ENCODE measurements around the gene RTKN2.
A peak's percentile ranks its signal among the peaks of the same experiment; 100 is the strongest.

RTKN2 gene

GRCh38 chr10:62224606-62225005 lies 44.0 kb downstream of the RTKN2 start:
- DNase-seq (ENCODE audit: low spot score) = no peak

DNA sequence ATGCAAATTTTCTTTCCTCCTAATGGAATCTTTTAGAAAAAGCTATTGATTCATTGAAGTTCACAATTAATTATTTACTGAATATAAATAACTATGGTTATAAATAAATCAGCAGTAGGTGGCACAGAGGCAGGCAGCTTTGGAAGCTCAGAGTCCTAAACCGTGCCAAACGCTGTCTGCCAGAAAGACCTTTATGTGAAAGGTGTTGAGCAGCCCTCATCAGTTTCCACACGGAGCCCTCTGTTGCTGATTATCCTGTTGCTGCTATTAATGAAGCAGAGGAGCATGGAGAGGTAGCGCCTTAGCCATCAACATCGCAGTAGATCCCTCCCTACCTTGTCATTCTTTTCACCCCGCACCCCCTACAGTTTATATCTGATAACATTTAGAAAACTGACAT lies 51.0 kb downstream of the RTKN2 start:
- no peak for DNase-seq (ENCODE audit: low spot score)

DNA sequence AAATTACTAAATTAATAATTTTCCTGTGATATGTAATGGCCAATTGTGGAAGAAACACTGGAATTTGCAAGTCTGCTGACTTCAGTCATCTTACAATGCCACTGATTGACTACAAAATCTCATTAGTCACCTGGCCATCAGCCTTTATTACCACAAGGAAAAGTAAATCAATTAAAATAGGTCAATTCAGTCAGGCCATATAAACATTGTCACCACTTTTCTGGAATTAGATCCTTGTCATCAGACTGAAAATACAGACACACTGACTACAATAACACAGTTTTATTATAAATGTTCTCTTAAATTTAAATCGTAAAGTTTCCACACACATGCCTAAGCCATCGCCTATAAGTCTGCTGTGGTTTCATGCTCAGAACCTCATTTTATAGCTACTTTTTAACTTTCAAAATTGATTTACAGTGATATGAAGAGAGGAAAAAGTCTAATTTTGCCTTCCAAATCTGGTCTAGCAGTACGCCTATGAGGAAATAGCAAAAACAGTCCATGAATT lies 54.2 kb downstream of the RTKN2 start:
- no peak for DNase-seq (ENCODE audit: low spot score)

GRCh38 chr10:62205750-62206399 lies 62.8 kb downstream of the RTKN2 start:
- no peak for DNase-seq (ENCODE audit: low spot score)

DNA sequence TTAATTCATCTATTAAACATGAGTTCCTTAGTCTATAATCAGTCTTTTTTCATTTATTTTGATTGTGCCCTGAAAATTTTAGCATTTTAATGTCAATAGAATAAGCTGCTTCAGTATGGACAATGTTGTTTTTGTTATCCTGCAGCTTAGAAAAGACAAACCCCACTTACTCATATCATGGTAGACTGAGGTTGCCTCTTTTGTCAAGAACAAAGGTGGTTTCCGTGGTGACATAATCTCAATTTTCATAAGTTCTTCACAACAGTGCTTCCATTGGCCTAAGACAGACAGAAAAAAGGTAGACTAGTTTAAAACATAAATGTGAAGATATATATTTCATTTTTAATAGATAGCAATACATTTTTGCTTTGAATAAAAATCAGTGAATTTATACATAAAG lies 69.1 kb downstream of the RTKN2 start:
- DNase-seq (ENCODE audit: low spot score) = peak; percentile 4

DNA sequence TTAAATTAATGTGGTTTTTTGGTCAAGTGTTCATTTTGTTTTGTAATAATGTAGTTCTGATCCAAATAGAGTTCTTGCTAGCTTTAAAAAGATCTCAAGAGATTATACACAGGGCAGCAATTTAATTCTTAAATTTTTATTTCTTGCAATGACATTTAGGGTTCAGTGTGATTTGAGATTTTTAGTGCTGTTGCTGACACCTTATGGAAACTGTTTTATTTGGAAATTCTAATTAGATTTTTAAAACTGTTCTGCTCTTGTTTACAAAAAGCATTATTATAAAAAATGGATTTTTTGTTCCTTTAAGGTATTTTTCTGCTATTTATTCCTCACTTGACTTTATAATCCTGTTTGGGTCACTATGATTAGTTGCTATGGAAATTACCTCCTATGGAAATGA lies 72.1 kb downstream of the RTKN2 start:
- DNase-seq (ENCODE audit: low spot score) = peak; percentile 35

DNA sequence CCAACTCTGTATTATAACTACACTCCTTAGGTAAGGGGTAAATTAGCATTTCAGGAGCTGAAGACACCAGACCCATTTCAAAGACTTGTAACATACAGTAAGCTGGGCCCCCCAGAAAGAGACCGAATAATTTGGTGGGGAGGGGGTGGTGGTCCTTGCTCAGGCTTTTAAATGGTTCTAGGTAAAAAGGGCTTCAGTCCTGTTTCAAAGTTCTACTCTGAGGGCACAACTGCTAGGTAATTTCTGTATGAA lies 73.0 kb downstream of the RTKN2 start:
- DNase-seq (ENCODE audit: low spot score) = no peak

GRCh38 chr10:62194924-62195674 lies 73.5 kb downstream of the RTKN2 start:
- DNase-seq (ENCODE audit: low spot score) = no peak

DNA sequence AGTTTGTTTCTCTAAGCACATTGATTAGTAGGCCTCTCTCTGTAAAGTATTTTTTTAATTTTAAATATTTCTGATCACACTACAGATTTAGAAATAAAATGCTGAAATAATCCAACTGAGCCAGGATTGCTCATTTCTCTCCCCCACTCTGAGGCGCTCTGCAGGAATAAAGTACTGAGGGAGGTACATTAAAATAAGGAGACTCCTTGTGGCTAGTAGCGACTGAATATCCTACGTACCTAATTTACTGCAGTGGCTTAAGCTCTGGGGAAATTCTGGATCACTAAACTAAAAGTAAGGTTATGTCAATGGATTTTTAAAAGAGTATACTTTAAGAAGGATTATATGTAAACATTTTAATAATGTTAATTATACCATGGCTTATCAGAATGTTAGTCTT lies 75.2 kb downstream of the RTKN2 start:
- no peak for DNase-seq (ENCODE audit: low spot score)

- no peak for DNase-seq (ENCODE audit: low spot score)
These were observed 79.5 kb downstream of the RTKN2 start for GRCh38 chr10:62189131-62189530.

DNA sequence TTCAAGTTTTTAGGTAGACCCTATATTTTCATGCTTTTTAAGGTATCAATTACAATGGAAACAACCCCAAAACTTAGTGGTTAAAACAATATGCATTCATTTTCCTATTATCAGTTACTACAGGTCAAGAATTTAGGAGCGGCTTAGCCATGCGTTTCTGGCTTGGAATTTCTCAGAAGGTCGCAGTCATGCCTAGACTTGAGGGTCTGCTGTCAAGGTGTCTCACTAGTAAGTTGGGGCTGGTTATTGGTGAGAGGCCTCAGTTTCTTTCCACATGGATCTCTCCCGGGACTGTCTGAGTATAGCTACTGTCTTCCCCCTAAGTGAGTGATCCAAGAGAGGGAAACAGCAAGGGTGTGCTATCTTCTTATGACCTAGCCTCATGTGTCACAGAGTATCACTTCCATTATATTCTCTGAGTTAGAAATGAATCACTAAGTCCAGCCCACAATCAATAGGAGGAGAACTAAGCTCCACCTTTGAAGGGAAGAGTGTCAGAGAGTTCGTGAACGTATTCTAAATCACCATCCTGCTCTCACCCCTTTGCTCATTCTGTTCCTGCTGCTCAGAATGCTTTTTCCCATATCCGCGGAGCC lies 80.5 kb downstream of the RTKN2 start:
- DNase-seq (ENCODE audit: low spot score) = no peak

DNA sequence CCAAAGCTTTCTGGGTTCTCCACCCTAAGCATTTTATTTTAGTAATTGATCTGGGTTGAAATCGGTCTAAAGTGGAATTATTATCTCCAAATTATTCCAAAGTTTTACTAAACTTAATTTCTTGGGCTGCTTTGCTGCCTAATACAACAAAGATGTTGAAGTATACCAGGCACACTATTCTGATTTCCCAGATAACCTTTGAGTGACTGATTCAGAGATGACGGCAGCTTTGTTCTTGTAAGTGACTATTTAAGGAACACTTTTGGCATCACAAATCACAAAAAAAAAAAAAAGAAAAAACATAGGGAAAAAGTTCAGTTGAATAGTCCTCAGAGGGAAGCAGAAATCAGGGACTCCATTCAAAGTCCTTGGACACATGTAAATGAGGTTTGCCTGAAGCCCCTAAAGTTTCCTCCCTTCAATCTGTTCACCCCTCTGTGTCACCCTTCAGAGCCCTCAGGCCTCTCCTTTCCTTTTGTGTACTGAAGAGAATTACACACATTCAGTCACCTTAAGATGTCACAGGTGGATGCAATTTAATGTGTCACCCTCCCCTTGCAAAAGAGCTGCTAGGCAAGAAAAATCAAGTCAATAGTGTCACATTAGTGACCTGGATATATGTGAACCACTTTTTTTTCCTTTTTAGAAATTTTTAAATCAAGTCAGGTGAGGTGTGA lies 81.5 kb downstream of the RTKN2 start:
- no peak for DNase-seq (ENCODE audit: low spot score)

DNA sequence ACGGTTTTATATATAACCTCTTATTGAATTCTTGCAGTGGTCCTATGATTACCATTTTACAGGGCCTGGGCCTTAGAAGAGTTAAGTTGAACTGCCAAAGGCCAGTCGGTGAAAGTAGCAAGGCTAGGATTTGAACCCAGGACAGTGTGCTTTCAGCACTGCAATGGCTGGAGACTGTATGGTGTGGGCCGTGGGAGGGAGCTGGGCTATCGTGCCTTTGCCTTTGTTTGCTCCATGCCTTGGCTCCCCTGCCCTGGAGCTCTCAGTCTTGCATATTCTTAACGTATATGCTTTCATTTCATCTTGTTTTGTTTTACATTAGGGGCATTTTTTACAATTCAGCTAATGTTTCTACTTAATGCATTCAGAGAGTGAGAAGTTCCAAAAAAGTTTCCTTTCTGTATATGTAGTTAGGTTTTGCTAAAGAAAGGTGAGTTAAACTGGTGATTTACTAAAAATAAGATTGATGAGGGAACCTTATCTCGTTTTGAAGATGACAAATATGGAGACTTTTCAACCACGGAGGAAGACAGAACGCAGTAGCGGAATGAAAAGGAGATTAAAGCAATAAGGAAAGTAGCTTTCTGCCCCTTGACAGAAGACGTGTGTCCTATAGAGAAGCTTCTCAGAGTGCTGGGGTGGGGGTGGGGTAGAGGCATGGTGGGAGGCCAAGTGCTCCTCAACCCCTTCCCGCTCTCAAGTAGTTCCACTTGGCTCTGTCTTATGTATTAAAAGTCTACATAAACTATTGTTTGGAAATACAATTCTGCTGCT lies 82.5 kb downstream of the RTKN2 start:
- DNase-seq (ENCODE audit: low spot score) = no peak

GRCh38 chr10:62183857-62184795 lies 84.5 kb downstream of the RTKN2 start:
- no peak for DNase-seq (ENCODE audit: low spot score)

GRCh38 chr10:62183442-62183841 lies 85.2 kb downstream of the RTKN2 start:
- DNase-seq (ENCODE audit: low spot score) = no peak

DNA sequence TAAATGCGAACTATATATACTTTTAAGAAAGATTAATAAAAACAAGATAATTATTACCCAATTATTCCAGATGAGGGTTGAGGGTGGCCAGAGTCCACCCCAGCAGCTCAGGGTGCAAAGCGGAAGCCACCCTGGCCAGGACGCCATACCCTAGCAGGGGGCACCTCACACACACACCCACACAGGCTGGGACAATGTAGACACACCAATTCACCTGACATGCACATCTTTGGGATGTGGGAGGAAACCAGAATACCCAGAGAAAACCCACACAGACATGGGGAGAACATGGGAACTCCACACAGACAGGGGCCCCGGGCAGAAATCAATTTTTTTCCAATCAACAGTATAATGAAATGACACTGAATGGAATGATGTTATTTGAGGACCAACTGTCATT lies 86.0 kb downstream of the RTKN2 start:
- no peak for DNase-seq (ENCODE audit: low spot score)

GRCh38 chr10:62182171-62182570 lies 86.5 kb downstream of the RTKN2 start:
- DNase-seq (ENCODE audit: low spot score) = no peak

DNA sequence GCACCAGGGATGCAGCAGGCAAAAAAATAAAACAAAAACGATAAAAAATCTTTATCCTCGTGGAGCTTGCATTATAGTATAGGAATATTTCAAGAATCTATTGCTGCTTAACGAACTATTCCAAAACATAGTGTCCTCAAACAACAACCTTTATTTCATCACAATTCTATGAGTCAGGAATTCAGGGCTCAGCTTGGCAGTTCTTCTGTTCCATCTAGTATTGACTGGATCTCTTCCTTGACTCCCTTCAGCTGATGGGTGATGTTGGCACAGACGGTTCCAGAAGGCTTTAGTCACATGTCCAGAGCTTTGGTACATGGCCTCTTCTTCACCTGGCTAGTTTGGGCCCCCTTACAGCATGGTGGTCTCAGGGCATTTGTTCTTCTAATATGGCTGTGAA lies 88.0 kb downstream of the RTKN2 start:
- DNase-seq (ENCODE audit: low spot score) = no peak

- no peak for DNase-seq (ENCODE audit: low spot score)
These were observed 90.1 kb downstream of the RTKN2 start for GRCh38 chr10:62178568-62178967.

DNA sequence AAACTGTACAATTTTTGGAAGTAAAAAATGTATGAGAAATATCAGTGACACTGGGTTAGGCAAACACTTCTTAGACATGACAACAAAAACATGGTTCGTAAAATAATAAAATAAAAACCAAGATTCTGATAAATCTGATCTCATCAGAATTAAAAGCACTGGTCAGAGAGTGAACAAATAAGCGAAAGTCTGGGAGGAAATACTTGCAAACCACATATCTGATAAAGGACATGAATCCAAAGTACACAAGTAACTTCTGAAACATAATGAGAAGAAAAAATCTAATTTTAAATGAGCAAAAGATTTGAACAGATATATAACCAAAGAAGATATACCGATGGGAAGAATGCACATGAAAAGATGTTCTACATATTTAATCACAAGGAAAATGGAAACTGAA lies 91.5 kb downstream of the RTKN2 start:
- DNase-seq (ENCODE audit: low spot score) = no peak

DNA sequence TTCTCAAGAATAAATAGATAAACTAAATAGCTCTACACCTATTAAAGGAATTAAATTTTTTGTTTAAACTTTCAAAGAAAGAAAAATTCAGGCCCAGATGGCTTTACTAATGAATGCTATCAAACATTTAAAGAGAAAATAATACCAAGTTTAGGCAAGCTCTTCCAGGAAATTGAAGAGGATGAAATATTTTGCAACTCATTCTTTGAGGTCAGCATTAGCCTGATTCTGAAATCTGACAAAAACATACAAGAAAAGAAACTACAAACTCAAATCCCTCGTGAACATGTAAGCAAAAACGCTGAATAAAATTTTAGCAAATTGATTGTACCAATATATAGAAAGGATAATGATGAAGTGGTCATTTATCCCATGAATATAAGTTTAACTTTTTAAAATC lies 93.4 kb downstream of the RTKN2 start:
- DNase-seq (ENCODE audit: low spot score) = no peak

All from pons (tissue), 1 donor.